ENCODE measurements around the gene UBE3A.

UBE3A gene

GRCh38 chr15:25401501-25401900, 37.3 kb downstream of the UBE3A start:
- TF ChIP-seq, protein P1, sequence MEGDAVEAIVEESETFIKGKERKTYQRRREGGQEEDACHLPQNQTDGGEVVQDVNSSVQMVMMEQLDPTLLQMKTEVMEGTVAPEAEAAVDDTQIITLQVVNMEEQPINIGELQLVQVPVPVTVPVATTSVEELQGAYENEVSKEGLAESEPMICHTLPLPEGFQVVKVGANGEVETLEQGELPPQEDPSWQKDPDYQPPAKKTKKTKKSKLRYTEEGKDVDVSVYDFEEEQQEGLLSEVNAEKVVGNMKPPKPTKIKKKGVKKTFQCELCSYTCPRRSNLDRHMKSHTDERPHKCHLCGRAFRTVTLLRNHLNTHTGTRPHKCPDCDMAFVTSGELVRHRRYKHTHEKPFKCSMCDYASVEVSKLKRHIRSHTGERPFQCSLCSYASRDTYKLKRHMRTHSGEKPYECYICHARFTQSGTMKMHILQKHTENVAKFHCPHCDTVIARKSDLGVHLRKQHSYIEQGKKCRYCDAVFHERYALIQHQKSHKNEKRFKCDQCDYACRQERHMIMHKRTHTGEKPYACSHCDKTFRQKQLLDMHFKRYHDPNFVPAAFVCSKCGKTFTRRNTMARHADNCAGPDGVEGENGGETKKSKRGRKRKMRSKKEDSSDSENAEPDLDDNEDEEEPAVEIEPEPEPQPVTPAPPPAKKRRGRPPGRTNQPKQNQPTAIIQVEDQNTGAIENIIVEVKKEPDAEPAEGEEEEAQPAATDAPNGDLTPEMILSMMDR (IDR thresholded peaks at IDR 0.05) = no peak

DNA sequence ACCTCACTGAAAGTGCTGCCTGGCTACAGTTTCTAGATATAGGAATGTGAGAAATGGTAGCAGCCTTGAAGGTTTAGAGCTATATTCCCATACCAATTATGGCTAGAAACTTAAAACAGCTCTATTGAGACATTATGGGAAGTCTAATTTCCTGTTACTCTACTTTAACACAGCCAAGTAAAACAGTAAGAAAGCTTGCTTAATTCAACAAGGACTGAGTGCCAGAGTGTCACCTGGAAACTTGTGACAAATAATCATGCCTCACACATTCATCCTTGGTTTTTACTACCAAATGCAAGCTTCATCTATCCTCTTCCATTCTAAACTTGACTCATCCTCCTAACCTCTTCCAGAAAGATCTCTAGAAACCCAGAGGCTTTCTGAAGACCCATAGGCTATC, 41.7 kb downstream of the UBE3A start:
- TF ChIP-seq, protein P1 (IDR thresholded peaks at IDR 0.05) = no peak

- TF ChIP-seq, protein P1 (IDR thresholded peaks at IDR 0.05) = no peak
These were observed 43.9 kb downstream of the UBE3A start for GRCh38 chr15:25394898-25395297.

GRCh38 chr15:25392806-25393205, 46.0 kb downstream of the UBE3A start:
- TF ChIP-seq, protein P1 (IDR thresholded peaks at IDR 0.05) = no peak

- TF ChIP-seq, protein P1 (IDR thresholded peaks at IDR 0.05) = no peak
These were observed 46.7 kb downstream of the UBE3A start for GRCh38 chr15:25391971-25392721.

- TF ChIP-seq, protein P1 (IDR thresholded peaks at IDR 0.05) = no peak
These were observed 52.8 kb downstream of the UBE3A start for GRCh38 chr15:25385986-25386385.

DNA sequence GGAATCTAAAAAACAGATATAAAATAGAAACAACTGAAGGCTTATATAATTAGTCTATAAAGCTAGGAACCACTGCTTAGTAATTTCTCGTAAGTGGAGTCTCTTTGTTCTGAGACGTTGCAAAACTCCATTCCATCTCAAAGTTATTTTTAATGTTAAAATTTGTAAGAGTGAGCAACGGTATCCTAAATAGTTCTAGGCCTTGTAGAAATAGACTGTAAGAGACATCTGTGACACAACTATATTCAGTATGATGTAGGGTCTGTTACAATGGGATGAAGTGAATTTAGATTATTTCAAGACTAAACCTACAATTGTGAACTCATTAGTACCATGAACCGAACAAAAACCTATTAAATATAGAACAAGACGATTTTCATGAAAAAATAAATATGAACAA, 57.2 kb downstream of the UBE3A start:
- TF ChIP-seq, protein P1 (IDR thresholded peaks at IDR 0.05) = no peak

DNA sequence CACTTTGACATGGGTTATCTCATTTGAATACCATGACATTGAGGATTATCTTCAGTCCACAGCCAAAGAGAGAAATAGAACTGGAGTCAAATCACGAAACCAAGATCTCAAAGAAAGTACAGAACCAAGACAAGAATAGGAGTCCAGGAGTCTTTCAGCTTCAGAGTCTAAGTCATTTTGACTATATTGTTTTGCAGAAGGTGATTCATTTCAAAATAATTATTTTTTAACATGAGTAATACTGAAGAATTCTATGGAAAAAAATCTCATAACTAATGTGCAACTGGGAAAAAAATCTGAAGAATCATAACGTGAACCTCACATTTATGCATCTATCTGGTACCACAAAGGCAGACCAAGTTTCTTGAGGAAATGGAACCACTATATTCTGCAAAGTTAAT, 60.3 kb downstream of the UBE3A start:
- TF ChIP-seq, protein P1 (IDR thresholded peaks at IDR 0.05) = no peak
